NT2/D1 (cell line): Measurements from ENCODE around the gene TDRD5.

Experiments used
- DNase-seq: peaks from one replicate; pipeline ENCODE4 v3.0.0-alpha.2; 2011; ENCODE audit warnings: low read depth, low spot score
- H3K27me3 ChIP-seq: 2 replicates; pipeline ENCODE4 v1.6.0; 2011; ENCODE audit warnings: mild to moderate bottlenecking; ENCODE audit not compliant: insufficient read length, insufficient read depth
- H3K36me3 ChIP-seq: 2 replicates; pipeline ENCODE4 v1.6.1; 2011; ENCODE audit warnings: mild to moderate bottlenecking, low read length, mixed read lengths; ENCODE audit not compliant: insufficient read depth, insufficient read length
- H3K4me1 ChIP-seq: 2 replicates; pipeline ENCODE4 v1.5.1; 2011; ENCODE audit not compliant: insufficient read depth, insufficient read length
- H3K4me3 ChIP-seq: 2 replicates; pipeline ENCODE4 v1.5.1; 2011; ENCODE audit warnings: low read depth; ENCODE audit not compliant: insufficient read length
- H3K9ac ChIP-seq: 2 replicates; pipeline ENCODE4 v1.6.0; 2011; ENCODE audit warnings: low read depth; ENCODE audit not compliant: insufficient read length
- H3K9me3 ChIP-seq: 2 replicates; pipeline ENCODE4 v1.5.1; 2011; ENCODE audit warnings: mild to moderate bottlenecking, low read length; ENCODE audit not compliant: insufficient read depth
- SUZ12 ChIP-seq: IDR thresholded peaks from 2 replicates; pipeline ENCODE4 v1.6.1; 2011; ENCODE audit not compliant: insufficient read length, insufficient read depth; ENCODE audit errors: extremely low read depth
- YY1 ChIP-seq: IDR thresholded peaks from 2 replicates; pipeline ENCODE4 v1.6.1; 2011; ENCODE audit not compliant: insufficient read length, insufficient read depth
- ZNF274 ChIP-seq: IDR thresholded peaks from 2 replicates; pipeline ENCODE4 v1.6.1; 2011; ENCODE audit warnings: mild to moderate bottlenecking, low read depth, low read length

TDRD5 gene

GRCh38 chr1:179591592-179592580 is at the start of gene TDRD5:
TSS of gene TDRD5 (plus strand) at chr1:179591832. CDS start at chr1:179592616, 784 bp downstream.
- Histone ChIP-seq H3K27me3 (peaks cover 11% of the 10 kb centered on the region), H3K9me3 (peaks cover 20% of the 10 kb centered on the region; the same call in 1 of the 2 replicates), H3K4me3 (no peak within 1 kb of the TSS), H3K9ac (no peak within 1 kb of the TSS), H3K36me3 (no peaks in the 10 kb centered on the region), H3K4me1 (no peaks in the 10 kb centered on the region)
- DNase-seq, result no peak
- TF ChIP-seq SUZ12, result no peak
- TF ChIP-seq YY1, result no peak
- no peak for TF ChIP-seq ZNF274

- no peak for DNase-seq
- no peaks in the 10 kb centered on the region for H3K27me3 ChIP-seq
- peaks cover 2% of the 10 kb centered on the region for H3K4me1 ChIP-seq
- no peaks in the 10 kb centered on the region for H3K36me3 ChIP-seq
- H3K9me3 ChIP-seq, result peaks cover 12% of the 10 kb centered on the region
- TF ChIP-seq YY1 (no peak), SUZ12 (no peak), ZNF274 (no peak)
- no peak overlapping the region for H3K9ac ChIP-seq
- no peak overlapping the region for H3K4me3 ChIP-seq
Measured at GRCh38 chr1:179545321-179545720, 46.3 kb upstream of the TDRD5 start.

GRCh38 chr1:179547021-179547535 is 44.6 kb upstream of the TDRD5 start:
- Histone ChIP-seq H3K36me3 (no peaks in the 10 kb centered on the region), H3K4me1 (peaks cover 2% of the 10 kb centered on the region), H3K27me3 (no peaks in the 10 kb centered on the region), H3K9ac (no peak overlapping the region), H3K9me3 (no peaks in the 10 kb centered on the region), H3K4me3 (no peak overlapping the region)
- TF ChIP-seq YY1 (no peak), ZNF274 (no peak), SUZ12 (no peak)
- no peak for DNase-seq

GRCh38 chr1:179548666-179549367 is 42.8 kb upstream of the TDRD5 start:
- Histone ChIP-seq H3K27me3 (no peaks in the 10 kb centered on the region), H3K36me3 (no peaks in the 10 kb centered on the region), H3K9me3 (no peaks in the 10 kb centered on the region), H3K9ac (no peak overlapping the region), H3K4me1 (peaks cover 2% of the 10 kb centered on the region), H3K4me3 (no peak overlapping the region)
- DNase-seq, result no peak
- no peak for TF ChIP-seq SUZ12
- no peak for TF ChIP-seq YY1
- no peak for TF ChIP-seq ZNF274

- Histone ChIP-seq H3K9me3 (no peaks in the 10 kb centered on the region), H3K4me3 (no peak overlapping the region), H3K4me1 (peaks cover 2% of the 10 kb centered on the region), H3K36me3 (no peaks in the 10 kb centered on the region), H3K9ac (no peak overlapping the region), H3K27me3 (no peaks in the 10 kb centered on the region)
- DNase-seq, result no peak
- TF ChIP-seq SUZ12 (no peak), ZNF274 (no peak), YY1 (no peak)
Measured at GRCh38 chr1:179549368-179549700, 42.3 kb upstream of the TDRD5 start.

- DNase-seq, result no peak
- no peak for TF ChIP-seq SUZ12
- TF ChIP-seq ZNF274, result no peak
- no peak for TF ChIP-seq YY1
- no peaks in the 10 kb centered on the region for H3K27me3 ChIP-seq
- H3K9ac ChIP-seq, result no peak overlapping the region
- H3K36me3 ChIP-seq, result no peaks in the 10 kb centered on the region
- H3K9me3 ChIP-seq, result no peaks in the 10 kb centered on the region
- no peak overlapping the region for H3K4me3 ChIP-seq
- H3K4me1 ChIP-seq, result peaks cover 2% of the 10 kb centered on the region
Measured at GRCh38 chr1:179550746-179551682, 40.6 kb upstream of the TDRD5 start.
